Measurements from ENCODE around the gene LDLRAD4. TPM values are rescaled to one million over a fixed set of nuclear protein-coding genes. Genes with fewer than 3 reads are reported as not detected.

Gene LDLRAD4
- total RNA-seq, 1 experiment from 2014 or later, result 15.5 TPM

DNA sequence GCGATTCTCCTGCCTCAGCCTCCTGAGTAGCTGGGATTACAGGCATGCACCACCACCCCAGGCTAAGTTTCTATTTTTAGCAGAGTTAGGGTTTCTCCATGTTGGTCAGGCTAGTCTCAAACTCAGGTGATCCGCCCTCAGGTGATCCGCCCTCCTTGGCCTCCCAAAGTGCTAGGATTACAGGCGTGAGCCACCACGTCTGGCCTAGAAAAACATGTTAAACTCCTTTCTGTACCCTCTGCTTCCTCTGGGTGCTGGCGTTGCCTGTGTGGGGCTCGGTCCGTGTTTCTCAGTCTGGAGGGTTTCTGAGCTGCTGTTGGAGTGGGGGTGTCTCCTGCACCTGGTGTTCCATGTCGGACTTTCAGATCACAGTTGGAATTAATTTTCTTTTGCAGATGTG is 17.9 kb downstream of the LDLRAD4 start:
- DNase-seq (ENCODE audit: low read depth, low spot score), result no peak
- in situ Hi-C loops (cut with HindIII; ENCODE audit: low pct_unique_long_range_greater_than_20kb, low sequenced_read_pairs), result no loop called here

DNA sequence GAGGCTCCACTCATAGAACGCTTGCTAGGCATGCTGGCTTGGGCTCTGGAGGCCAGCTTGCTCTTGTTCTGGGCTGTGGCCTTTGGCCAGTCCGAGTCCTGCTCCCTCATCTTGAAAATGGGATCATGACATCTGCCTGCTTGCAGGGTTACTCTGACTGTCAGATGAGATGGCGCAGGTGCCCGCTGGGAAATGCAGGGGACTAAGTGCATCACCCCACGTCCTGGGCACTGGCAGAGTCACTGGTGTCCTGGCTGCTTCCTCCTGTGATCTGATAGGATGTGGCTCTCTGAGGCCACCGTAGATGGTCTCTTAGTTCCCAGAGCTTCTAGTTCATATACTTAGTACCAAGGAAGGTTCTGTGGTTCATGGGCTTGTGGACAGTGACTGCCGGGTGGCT is 18.5 kb downstream of the LDLRAD4 start:
- in situ Hi-C loops (cut with HindIII; ENCODE audit: low pct_unique_long_range_greater_than_20kb, low sequenced_read_pairs), result no loop called here
- DNase-seq (ENCODE audit: low read depth, low spot score), result no peak

DNA sequence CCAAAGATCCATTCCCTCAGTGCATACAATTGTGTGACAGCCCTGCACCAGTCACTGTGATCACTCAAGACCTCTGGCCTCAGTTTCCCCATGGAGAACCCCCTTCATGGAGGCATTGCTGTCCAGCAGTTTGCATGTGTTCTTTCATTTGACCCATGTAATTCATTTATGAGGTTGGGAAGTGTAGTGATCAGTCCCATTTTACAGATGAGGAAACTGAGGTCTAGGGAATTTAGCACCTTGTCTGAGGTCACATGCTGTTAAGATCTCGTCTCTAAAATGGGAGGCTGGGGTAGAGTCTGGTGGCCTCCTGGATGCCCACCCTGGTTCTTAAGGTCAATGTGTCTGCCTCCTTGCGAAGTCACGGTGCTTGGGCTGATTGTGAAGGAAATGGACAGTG is 19.1 kb downstream of the LDLRAD4 start:
- DNase-seq (ENCODE audit: low read depth, low spot score), result no peak
- in situ Hi-C loops (cut with HindIII; ENCODE audit: low pct_unique_long_range_greater_than_20kb, low sequenced_read_pairs), result no loop called here

DNA sequence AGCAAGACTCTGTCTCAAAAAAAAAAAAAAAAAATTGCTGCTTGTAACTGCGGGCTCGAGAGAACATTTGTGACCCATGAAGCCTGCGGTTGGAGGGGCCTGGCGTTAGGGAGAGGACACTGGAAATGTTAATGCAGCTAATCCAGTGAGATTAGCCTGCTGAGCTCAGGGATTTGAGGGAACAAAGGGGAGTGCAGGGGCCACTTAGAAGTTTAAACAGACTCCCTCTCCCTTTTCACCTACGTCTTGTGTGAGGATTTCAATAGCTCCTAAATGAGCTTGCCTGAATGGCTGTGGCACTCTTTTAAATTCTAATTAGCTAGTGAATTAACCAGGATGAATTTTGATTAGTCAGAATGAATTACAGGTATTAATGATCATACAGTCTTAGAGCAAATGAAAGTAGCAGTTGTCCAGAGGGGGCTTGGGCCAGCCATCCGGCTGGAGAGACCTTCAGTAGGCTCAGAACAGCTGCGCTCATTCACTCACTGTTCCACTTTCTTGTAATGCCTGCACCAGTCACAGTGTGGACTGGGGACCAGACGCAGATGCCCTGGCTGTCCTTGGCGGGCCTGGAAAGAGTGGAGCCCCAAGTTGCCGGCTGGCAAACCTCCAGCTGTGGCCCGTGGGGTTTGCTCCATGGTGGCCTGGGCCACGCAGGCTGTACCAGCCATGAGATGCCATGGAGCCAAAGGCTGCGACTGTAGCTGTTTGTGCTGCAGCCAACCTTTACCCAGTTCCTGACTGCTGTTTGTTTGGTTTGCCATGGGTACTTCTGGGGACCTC is 20.8 kb downstream of the LDLRAD4 start:
- in situ Hi-C loops (cut with HindIII; ENCODE audit: low pct_unique_long_range_greater_than_20kb, low sequenced_read_pairs), result no loop called here
- no peak for DNase-seq (ENCODE audit: low read depth, low spot score)

- in situ Hi-C loops (cut with HindIII; ENCODE audit: low pct_unique_long_range_greater_than_20kb, low sequenced_read_pairs), result no loop called here
- no peak for DNase-seq (ENCODE audit: low read depth, low spot score)
These were observed 21.6 kb downstream of the LDLRAD4 start for GRCh38 chr18:13240060-13240725.

DNA sequence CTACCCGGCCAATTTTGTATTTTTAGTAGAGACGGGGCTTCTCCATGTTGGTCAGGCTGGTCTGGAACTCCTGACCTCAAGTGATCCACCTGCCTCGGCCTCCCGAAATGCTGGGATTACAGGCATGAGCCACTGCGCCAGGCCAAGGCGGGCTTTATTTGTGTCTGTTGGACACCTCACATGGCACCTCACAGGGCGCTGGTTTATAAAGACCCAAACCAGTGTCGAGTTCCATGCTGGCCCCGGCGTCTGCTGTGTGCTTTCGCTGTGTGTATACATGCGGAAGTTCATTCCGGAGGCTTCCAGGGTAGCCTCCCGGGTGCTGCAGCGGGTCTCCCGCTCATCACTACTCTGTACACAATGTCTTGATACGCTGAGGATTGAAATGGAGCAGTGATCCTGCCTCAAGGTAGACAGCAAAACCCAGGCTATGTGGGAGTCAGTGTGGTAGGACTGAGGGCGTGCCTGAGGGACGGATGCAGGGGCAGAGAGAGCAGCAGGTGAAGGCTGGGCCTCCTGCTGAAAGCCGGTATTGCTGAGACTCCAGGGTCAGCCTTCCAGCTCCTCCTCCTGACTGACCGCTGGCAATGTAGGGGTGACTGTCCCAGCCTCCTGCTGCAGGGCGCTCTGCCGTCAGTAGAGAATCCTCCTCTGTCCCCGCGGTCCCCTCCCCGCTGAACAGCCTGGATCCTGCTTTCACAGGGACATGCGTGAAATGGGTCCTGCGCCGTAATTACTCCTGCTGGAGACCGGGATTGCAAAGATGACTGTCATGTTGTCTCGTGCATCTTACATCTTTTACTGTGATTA is 22.7 kb downstream of the LDLRAD4 start:
- in situ Hi-C loops (cut with HindIII; ENCODE audit: low pct_unique_long_range_greater_than_20kb, low sequenced_read_pairs), result no loop called here
- no peak for DNase-seq (ENCODE audit: low read depth, low spot score)

- in situ Hi-C loops (cut with HindIII; ENCODE audit: low pct_unique_long_range_greater_than_20kb, low sequenced_read_pairs), result no loop called here
- DNase-seq (ENCODE audit: low read depth, low spot score), result no peak
These were observed 23.3 kb downstream of the LDLRAD4 start for GRCh38 chr18:13241893-13242175.

- in situ Hi-C loops (cut with HindIII; ENCODE audit: low pct_unique_long_range_greater_than_20kb, low sequenced_read_pairs), result no loop called here
These were observed 24.2 kb downstream of the LDLRAD4 start for GRCh38 chr18:13242797-13243196.

DNA sequence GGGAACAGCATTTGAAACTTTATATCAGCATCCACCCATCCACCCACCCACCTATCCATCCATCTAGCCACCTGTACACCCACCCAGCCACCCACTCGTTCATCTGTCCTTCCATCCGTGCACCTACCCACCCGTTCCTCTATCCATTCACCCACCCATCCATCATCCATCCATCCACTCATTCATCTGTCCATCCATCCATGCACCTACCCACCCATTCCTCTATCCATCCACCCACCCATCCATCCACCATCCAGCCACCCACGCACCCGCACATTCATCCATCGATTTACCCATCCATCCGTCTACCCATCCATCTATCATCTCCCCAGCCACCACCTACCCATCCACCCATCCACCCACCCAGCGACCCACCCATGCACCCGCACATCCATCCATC is 24.8 kb downstream of the LDLRAD4 start:
- no peak for DNase-seq (ENCODE audit: low read depth, low spot score)

More at GRCh38 chr18:13242797-13243196, 24.2 kb downstream of the LDLRAD4 start:
- DNase-seq (ENCODE audit: low read depth, low spot score), result no peak

DNA sequence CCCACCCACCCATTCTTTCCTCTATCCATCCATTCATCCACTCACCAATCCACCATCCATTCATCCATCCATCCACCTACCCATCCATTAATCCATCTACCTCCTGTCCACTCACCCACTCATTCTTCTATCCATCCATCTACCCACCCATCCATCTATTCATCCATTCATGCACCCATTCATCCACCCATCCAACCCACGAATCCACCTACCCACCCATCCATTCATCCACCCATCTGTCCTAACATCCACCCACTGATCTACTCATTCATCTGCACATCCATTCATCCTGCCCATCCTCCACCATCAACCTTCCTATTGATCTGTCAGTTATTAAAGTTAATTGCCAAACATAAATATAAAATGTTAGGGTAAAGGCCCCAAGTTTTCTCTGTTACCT is 25.6 kb downstream of the LDLRAD4 start:
- DNase-seq (ENCODE audit: low read depth, low spot score), result no peak
- in situ Hi-C loops (cut with HindIII; ENCODE audit: low pct_unique_long_range_greater_than_20kb, low sequenced_read_pairs), result no loop called here

More for the DNA sequence above, 24.8 kb downstream of the LDLRAD4 start:
- in situ Hi-C loops (cut with HindIII; ENCODE audit: low pct_unique_long_range_greater_than_20kb, low sequenced_read_pairs), result no loop called here

- no peak for DNase-seq (ENCODE audit: low read depth, low spot score)
- in situ Hi-C loops (cut with HindIII; ENCODE audit: low pct_unique_long_range_greater_than_20kb, low sequenced_read_pairs), result no loop called here
These were observed 27.0 kb downstream of the LDLRAD4 start for GRCh38 chr18:13245481-13246000.

DNA sequence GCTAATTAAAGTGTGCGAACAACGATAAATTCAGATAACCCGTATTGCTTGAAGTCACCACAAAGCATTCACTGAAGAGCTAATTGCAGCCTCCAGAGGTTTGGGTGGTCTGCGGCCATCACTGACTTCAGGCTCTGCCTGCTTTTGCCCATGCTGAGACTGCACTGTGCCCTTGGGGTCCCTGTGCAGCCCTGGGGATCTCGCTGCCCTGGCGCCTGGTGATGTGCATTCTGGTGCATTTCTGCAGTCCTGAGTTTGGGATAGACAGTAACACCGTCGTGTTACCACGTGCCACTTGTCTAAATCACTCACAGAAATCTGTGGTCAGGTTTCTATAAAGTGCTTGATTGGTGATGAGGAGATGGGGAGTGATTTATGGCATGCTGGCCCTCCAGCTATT is 27.6 kb downstream of the LDLRAD4 start:
- in situ Hi-C loops (cut with HindIII; ENCODE audit: low pct_unique_long_range_greater_than_20kb, low sequenced_read_pairs), result no loop called here
- no peak for DNase-seq (ENCODE audit: low read depth, low spot score)

GRCh38 chr18:13246591-13246990 is 28.0 kb downstream of the LDLRAD4 start:
- no peak for DNase-seq (ENCODE audit: low read depth, low spot score)
- in situ Hi-C loops (cut with HindIII; ENCODE audit: low pct_unique_long_range_greater_than_20kb, low sequenced_read_pairs), result no loop called here

GRCh38 chr18:13247506-13247905 is 28.9 kb downstream of the LDLRAD4 start:
- no peak for DNase-seq (ENCODE audit: low read depth, low spot score)
- in situ Hi-C loops (cut with HindIII; ENCODE audit: low pct_unique_long_range_greater_than_20kb, low sequenced_read_pairs), result no loop called here

- in situ Hi-C loops (cut with HindIII; ENCODE audit: low pct_unique_long_range_greater_than_20kb, low sequenced_read_pairs), result no loop called here
- no peak for DNase-seq (ENCODE audit: low read depth, low spot score)
These were observed 34.3 kb downstream of the LDLRAD4 start for GRCh38 chr18:13252686-13253410.

GRCh38 chr18:13253786-13254688 is 35.5 kb downstream of the LDLRAD4 start:
- no peak for DNase-seq (ENCODE audit: low read depth, low spot score)
- in situ Hi-C loops (cut with HindIII; ENCODE audit: low pct_unique_long_range_greater_than_20kb, low sequenced_read_pairs), result no loop called here

All from SK-MEL-5 (cell line).